Motor neuron (in vitro differentiated cells): ENCODE measurements around the gene CCDC89. TPM values are rescaled to one million over a fixed set of nuclear protein-coding genes. Genes with fewer than 3 reads are reported as not detected.
A peak's percentile ranks its signal among the peaks of the same experiment; 100 is the strongest.

Experiments used
- ATAC-seq, 8 experiments: fragments of 200-7000 bp; cut with Tn5 transposase; replicated peaks in 6 of 8; 2 replicates each; pipeline ENCODE4 v1.8.0; 2021; ENCODE audit warnings: mild to moderate bottlenecking in 8 of 8, moderate library complexity in 8 of 8
- H3K27ac ChIP-seq, 2 donors: fragments of 250-450 bp; sonication (Bioruptor Pico); 2 replicates each; pipeline ENCODE4 v1.9.0; 2021; ENCODE audit warnings: antibody characterized with exemption in 2 of 2, mild to moderate bottlenecking in 2 of 2, moderate library complexity in 1 of 2
- H3K4me1 ChIP-seq, 2 donors: fragments of 250-450 bp; sonication (Bioruptor Pico); replicated peaks in 1 of 2; 2 replicates each; pipeline ENCODE4 v1.6.1; 2021; ENCODE audit warnings: antibody characterized with exemption in 2 of 2, mild to moderate bottlenecking in 2 of 2, moderate library complexity in 1 of 2
- H3K4me3 ChIP-seq, 5 donors: fragments of 250-450 bp; sonication (Bioruptor Pico); 2 replicates each; pipeline ENCODE4 v1.9.0; 2021; ENCODE audit warnings: antibody characterized with exemption in 5 of 5, mild to moderate bottlenecking in 5 of 5, moderate library complexity in 4 of 5
- WGBS, 10 experiments: fragments of 450-650 bp; shearing (Covaris generic); methylation state at CpG; one replicate each; pipeline ENCODE4 v1.0.0; 2022; 5-methylcytosine and 5-hydroxymethylcytosine counted together
- in situ Hi-C, 9 experiments: fragments of 400-800 bp; cut with MboI; loops; one replicate each; pipeline ENCODE4 v1.15.0; 2021; ENCODE audit warnings: low sequenced_read_pairs in 9 of 9, low pct_unique_long_range_greater_than_20kb in 2 of 9; ENCODE audit not compliant: unreplicated experiment in 9 of 9
- total RNA-seq, 8 experiments: library from RNA; unstranded; fragments of 300-600 nt; gene quantifications; 2 replicates each; pipeline versions ENCODE4 v1.2.3 to v1.2.4, GENCODE V29; 2022

CCDC89 gene
- total RNA-seq, 8 experiments from 2014 or later: 0.18 to 4.7 (median 0.71) TPM

DNA sequence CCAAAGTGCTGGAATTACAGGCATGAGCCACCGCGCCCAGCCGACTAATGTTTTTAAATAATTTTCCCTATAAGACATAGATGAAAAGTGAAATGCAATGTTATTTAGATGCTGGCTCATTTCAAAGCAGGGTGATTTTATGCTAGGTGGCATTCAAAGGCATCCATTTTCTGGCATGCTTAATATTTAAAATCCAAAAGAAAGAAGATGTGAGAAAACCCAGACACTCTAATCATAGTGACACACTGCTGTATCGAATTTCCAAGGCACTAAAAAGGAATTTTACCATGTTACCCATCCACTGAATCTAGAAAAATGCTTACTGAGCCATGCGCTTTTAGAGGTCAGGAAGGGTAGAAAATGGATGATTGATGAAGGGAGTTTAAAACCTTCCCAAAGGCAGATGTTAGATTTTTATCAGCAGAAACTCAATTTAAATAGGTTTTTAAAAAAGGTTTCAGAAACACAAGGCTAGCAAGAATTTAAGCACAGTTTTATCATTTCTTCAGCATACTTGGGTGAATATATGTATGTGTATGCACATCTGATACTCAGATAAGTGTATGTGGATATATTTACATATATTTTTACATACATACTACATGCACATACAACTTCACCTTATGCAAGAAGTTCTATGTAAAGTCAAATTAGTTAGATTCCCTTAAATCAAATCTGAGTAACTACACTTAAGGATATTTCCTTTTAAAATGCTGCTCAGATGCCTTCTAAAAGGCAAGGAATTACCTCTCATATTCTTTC lies 24.1 kb upstream of the CCDC89 start:
- ATAC-seq: peak in 3 of 8 experiments; percentile 43 to 78 (median 53)
- H3K4me1 ChIP-seq: no peaks in the 10 kb centered on the region
- H3K4me3 ChIP-seq: no peak overlapping the region
- no peak overlapping the region for H3K27ac ChIP-seq
- in situ Hi-C loops: loop anchor here in 1 of 9 experiments (10.0 kb wide), 1 partner anchor 105 kb away; the partner anchor contains the start of gene SYTL2
- 0 to 89% (median 49%) methylated on average over 1 to 5 of the region's 5 CpGs for WGBS, 10 experiments

GRCh38 chr11:85705800-85706199 lies 19.8 kb upstream of the CCDC89 start:
- in situ Hi-C loops: loop anchor here in 1 of 9 experiments (10.0 kb wide), 1 partner anchor 109 kb away; the partner anchor contains the start of gene SYTL2
- Histone ChIP-seq H3K4me1 (no peaks in the 10 kb centered on the region), H3K4me3 (no peak overlapping the region), H3K27ac (no peak overlapping the region)
- ATAC-seq: no peak

GRCh38 chr11:85704967-85705366 lies 19.0 kb upstream of the CCDC89 start:
- in situ Hi-C loops: loop anchor here in 1 of 9 experiments (10.0 kb wide), 1 partner anchor 110 kb away; the partner anchor contains the start of gene SYTL2
- no peaks in the 10 kb centered on the region for H3K4me1 ChIP-seq
- 85 to 100% (median 97%) methylated on average over 1 to 3 of the region's 3 CpGs for WGBS, 10 experiments
- H3K27ac ChIP-seq: no peak overlapping the region
- no peak for ATAC-seq
- no peak overlapping the region for H3K4me3 ChIP-seq

- Histone ChIP-seq H3K27ac (no peak overlapping the region), H3K4me3 (no peak overlapping the region), H3K4me1 (no peaks in the 10 kb centered on the region)
- in situ Hi-C loops: loop anchor here in 1 of 9 experiments (10.0 kb wide), 1 partner anchor 115 kb away; the partner anchor contains the start of gene SYTL2
- WGBS, 10 experiments: 50 to 100% (median 79%) methylated on average over 1 to 2 of the region's 2 CpGs; no CpG with 5 or more reads in 2 of the 10 experiments
- ATAC-seq: peak in 2 of 8 experiments; percentile 14 to 32
These were observed 14.2 kb upstream of the CCDC89 start for GRCh38 chr11:85699957-85700741.

- WGBS, 10 experiments: 20 to 90% (median 66%) methylated on average over 1 of the region's 1 CpG; no CpG with 5 or more reads in 4 of the 10 experiments
- Histone ChIP-seq H3K4me3 (no peak overlapping the region), H3K4me1 (no peaks in the 10 kb centered on the region), H3K27ac (no peak overlapping the region)
- in situ Hi-C loops: no loop called here
- ATAC-seq: no peak
These were observed 12.2 kb upstream of the CCDC89 start for GRCh38 chr11:85698195-85698594.

DNA sequence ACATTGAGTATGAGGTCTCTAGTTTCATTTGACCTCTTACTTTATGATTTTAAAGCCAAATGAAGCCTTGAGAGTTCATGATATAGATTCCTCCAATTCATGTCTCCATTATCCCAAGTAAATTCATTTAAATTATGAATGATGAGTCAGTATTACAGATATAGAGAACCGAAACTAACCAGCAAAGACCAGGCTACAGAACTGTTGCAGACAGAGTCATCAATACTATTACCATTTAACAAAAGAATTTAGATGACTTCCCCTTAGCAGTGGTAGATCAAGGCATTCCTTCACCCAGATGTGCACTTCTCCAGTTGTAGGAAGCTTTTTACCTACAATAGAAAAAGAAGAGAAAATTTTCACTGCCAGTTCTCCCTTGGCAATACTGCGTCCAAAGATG lies 11.8 kb upstream of the CCDC89 start:
- in situ Hi-C loops: no loop called here
- WGBS, 10 experiments: 83 to 100% (median 97%) methylated on average over 1 to 2 of the region's 2 CpGs; no CpG with 5 or more reads in 2 of the 10 experiments
- Histone ChIP-seq H3K4me1 (no peaks in the 10 kb centered on the region), H3K27ac (no peak overlapping the region), H3K4me3 (no peak overlapping the region)
- ATAC-seq: peak in 1 of 8 experiments; percentile 36

- ATAC-seq: no peak
- in situ Hi-C loops: no loop called here
- no peak overlapping the region for H3K4me3 ChIP-seq
- H3K4me1 ChIP-seq: no peaks in the 10 kb centered on the region
- H3K27ac ChIP-seq: no peak overlapping the region
These were observed 9.6 kb upstream of the CCDC89 start for GRCh38 chr11:85695546-85695945.

GRCh38 chr11:85694385-85694980 lies 8.5 kb upstream of the CCDC89 start:
- ATAC-seq: peak in 3 of 8 experiments; percentile 41 to 74 (median 50)
- H3K27ac ChIP-seq: no peak overlapping the region
- WGBS, 10 experiments: 100% methylated on average over 1 of the region's 1 CpG; no CpG with 5 or more reads in 6 of the 10 experiments
- in situ Hi-C loops: no loop called here
- no peaks in the 10 kb centered on the region for H3K4me1 ChIP-seq
- H3K4me3 ChIP-seq: no peak overlapping the region

- ATAC-seq: peak in 4 of 8 experiments; percentile 3 to 36 (median 22)
- Histone ChIP-seq H3K4me1 (peaks cover 0 to 4% of the 10 kb centered on the region in 2 donors), H3K27ac (no peak overlapping the region), H3K4me3 (no peak overlapping the region)
- 23 to 100% (median 93%) methylated on average over 1 to 10 of the region's 15 CpGs; no CpG with 5 or more reads in 1 of the 10 experiments for WGBS, 10 experiments
- in situ Hi-C loops: no loop called here
These were observed 723 bp downstream of the CCDC89 start for GRCh38 chr11:85685125-85685819.

GRCh38 chr11:85682330-85683305 lies 3.4 kb downstream of the CCDC89 start:
- peaks cover 0 to 4% of the 10 kb centered on the region in 2 donors for H3K4me1 ChIP-seq
- H3K4me3 ChIP-seq: no peak overlapping the region
- ATAC-seq: peak in 2 of 8 experiments; percentile 12 to 18
- in situ Hi-C loops: no loop called here
- H3K27ac ChIP-seq: no peak overlapping the region
- whole genome bisulfite sequencing, 10 experiments: 0 to 100% (median 90%) methylated on average over 1 to 23 of the region's 43 CpGs; no CpG with 5 or more reads in 1 of the 10 experiments

DNA sequence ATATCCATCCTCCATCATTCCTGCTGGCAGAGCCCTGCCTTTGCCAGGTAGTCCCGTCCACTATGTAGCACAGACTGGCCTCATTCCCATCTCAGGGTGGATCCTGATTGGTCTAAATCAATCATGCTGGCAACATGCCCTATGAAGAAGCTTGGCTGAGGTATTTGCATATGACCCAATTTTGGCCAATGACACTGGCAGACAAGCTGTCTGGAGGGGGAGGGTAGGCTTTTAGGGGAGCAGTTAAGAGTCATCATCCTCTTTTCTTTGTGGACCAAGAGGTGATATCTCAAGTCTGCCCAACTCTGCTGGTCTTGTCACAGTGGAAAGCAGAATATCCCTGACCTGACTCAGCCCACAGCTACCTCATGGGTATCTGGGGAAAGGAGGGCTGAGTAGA lies 5.1 kb downstream of the CCDC89 start:
- H3K4me3 ChIP-seq: no peak overlapping the region
- 80 to 100% (median 80%) methylated on average over 1 of the region's 1 CpG; no CpG with 5 or more reads in 7 of the 10 experiments for WGBS, 10 experiments
- in situ Hi-C loops: no loop called here
- no peak overlapping the region for H3K27ac ChIP-seq
- peak in 1 of 8 experiments; percentile 31 for ATAC-seq
- peaks cover 0 to 4% of the 10 kb centered on the region in 2 donors for H3K4me1 ChIP-seq
